GM12892 (cell line): Measurements from ENCODE around the gene HSFX4. TPM values are rescaled to one million over a fixed set of nuclear protein-coding genes. Genes with fewer than 3 reads are reported as not detected.
"Not testable (repeated sequence)": the region's sequence is repeated elsewhere in the genome, so short reads cannot be mapped to it uniquely, and the experiment has no call there.

Experiments used
- DNase-seq: peaks from one replicate; pipeline ENCODE4 v3.0.0; 2011; ENCODE audit not compliant: insufficient read length
- FAIRE-seq: peaks from 2 replicates; lab custom pipeline; 2011; peaks lifted over from hg19 to GRCh38; lab: Jason Lieb, UNC
- POLR2A ChIP-seq: IDR thresholded peaks from 2 replicates; pipeline ENCODE4 v1.6.1; 2011; ENCODE audit warnings: low read depth, low read length, control low read depth
- POLR2AphosphoS5 ChIP-seq: IDR thresholded peaks from 2 replicates; pipeline ENCODE4 v1.6.1; 2011; ENCODE audit warnings: low read depth, low read length, control low read depth
- TAF1 ChIP-seq: IDR thresholded peaks from 2 replicates; pipeline ENCODE4 v1.6.1; 2011; ENCODE audit warnings: low read depth, mild to moderate bottlenecking, control low read depth, low read length, borderline replicate concordance
- polyA plus RNA-seq: library from polyadenylated mRNA; unstranded; fragments of >200 nt; gene quantifications from one replicate; pipeline ENCODE4 v1.2.1, GENCODE V29; 2012; ENCODE audit warnings: missing spikeins, inconsistent platforms; ENCODE audit not compliant: missing spikeins

The HSFX4 gene
- not detected for polyA plus RNA-seq

DNA sequence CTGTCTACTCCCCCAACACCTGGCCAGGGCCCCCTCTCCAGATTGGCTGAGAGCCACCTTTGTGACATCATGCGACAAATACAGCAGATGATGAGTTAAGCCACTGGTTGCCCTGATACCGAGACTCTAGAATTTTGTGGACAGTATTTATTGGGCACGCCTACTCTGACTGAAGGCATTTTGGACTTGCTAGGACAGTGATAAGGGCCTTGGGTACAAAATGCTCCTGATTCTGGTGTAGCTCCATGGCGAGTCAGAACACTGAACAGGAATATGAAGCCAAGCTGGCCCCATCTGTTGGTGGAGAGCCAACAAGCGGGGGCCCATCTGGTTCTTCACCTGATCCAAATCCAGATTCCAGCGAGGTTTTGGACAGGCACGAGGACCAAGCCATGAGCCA lies at the start of gene HSFX4:
TSS of gene HSFX4 (plus strand) at position 174 of the 400 bp plus-strand sequence. CDS start at position 246, 72 bp downstream.
- not testable (repeated sequence) for DNase-seq, FAIRE-seq

- no peak for FAIRE-seq
- DNase-seq: no peak
- TF ChIP-seq POLR2A: no peak
- no peak for TF ChIP-seq POLR2AphosphoS5
- TF ChIP-seq TAF1: no peak
These were observed 48.2 kb upstream of the HSFX4 start, which contains the start of gene MAGEA8 for GRCh38 chrX:149881081-149881711. Gene MAGEA8 (plus strand): TSS chrX:149881183. CDS start chrX:149884273, 3,090 bp downstream.

DNA sequence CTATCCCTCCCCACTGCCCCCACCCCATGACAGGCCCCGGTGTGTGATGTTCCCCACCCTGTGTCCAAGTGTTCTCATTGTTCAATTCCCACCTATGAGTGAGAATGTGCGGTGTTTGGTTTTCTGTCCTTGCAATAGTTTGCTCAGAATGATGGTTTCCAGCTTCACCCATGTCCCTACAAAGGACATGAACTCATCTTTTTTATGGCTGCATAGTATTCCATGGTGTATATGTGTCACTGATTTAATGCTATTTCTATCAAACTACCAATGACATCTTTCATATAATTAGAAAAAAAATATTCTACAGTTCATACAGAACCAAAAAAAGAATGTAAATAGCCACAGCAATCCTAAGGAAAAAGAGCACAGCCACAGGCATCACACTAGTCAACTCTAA lies 38.5 kb upstream of the HSFX4 start:
- FAIRE-seq, DNase-seq: not testable (repeated sequence)

DNA sequence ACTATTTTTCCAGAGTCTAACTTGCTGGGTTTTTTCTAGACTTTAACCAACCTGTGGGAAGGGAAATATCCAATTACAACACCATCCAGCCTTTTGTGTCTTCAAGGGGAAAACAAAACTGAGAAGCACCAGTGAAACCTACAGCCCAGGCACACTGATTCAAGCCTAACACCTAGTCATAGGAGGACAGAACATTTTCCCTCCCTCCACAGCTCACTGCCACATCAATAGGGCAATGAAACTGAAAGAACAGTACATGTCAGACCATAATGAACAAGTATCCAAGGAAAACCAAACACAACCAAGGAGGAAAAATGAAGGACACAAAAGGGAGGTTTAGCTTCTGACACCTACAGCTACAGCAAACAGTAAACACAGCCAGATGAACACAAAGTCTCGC lies 30.8 kb upstream of the HSFX4 start:
- TF ChIP-seq POLR2A (no peak), TAF1 (no peak), POLR2AphosphoS5 (no peak)
- DNase-seq (no peak), FAIRE-seq (peak; percentile 48)

DNA sequence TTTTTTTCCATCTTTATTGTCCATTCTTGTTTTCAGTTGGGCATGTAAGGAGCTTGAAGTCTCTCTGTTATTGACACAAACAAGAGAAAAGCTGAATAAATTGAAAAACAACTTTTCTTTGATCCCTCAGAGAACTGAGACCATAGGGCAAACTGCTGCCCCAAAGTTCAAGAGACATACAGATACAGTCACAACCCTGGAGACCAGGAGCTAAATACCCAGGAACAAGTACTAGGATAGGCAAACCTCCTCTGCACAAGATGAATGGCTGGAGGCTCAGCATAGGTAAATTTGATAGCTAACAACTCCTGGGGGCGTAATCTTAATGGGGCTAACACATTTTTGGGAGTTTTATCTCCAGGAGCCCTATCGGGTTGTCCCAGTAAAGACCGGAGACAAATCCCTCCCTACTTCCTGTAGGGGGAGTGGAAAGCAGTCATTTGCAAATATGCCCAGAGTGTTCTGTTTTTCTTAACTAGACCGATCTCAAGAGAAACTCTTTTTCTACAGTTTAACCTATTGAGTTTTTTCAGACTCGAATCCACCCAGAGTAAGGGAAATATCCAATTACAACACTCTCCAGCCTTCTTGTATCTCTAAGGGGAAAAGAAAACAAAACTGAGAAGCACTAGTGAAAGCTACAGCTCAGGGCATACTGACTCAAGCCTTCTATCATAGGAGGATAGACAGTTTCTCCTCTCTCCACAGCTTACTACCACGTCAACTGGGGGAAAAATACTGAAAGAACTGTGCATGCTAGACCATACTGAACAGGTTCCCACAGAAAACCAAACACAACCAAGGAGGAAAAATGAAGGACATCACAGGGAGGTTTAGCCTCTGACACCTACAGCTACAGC lies 25.3 kb upstream of the HSFX4 start:
- no peak for DNase-seq
- TF ChIP-seq POLR2A (no peak), TAF1 (no peak), POLR2AphosphoS5 (no peak)
- FAIRE-seq: no peak

DNA sequence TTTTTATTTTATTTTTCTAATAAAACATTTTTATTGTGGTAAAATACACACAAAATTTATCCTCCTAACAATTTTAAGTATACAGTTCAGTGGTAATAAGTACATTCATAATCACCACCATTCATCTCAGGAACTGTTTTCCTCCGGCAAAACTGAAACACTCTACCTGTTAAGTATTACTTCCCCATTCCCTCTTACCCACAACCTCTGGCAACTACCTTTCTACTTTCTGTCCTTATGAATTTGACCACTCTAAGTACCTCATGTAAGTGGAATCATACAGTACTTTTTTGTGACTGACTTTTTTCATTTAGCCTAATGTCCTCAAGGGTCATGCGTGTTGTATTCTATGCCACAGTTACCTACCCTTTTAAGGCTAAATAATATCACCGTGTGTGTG lies 21.1 kb upstream of the HSFX4 start:
- TF ChIP-seq TAF1 (no peak), POLR2AphosphoS5 (no peak), POLR2A (no peak)
- DNase-seq (no peak), FAIRE-seq (no peak)

DNA sequence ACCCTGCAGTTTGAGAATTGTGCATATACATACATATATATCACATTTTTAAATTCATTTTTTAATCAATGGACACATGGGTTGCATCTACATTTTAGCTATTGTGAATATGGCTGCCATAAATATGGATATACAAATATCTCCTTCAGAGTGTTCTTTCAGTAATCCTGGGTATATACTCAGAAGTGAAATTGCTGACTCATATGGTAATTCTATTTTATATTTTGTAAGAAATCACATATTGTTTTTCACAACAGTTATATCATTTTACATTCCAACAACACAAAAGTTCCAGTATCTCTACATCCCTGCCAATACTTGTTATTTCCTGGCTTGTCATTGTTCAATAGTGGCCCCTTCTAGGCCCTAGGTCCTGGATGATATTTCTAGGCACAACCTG lies 20.6 kb upstream of the HSFX4 start:
- no peak for DNase-seq
- TF ChIP-seq POLR2A (no peak), POLR2AphosphoS5 (no peak), TAF1 (no peak)
- FAIRE-seq: no peak

DNA sequence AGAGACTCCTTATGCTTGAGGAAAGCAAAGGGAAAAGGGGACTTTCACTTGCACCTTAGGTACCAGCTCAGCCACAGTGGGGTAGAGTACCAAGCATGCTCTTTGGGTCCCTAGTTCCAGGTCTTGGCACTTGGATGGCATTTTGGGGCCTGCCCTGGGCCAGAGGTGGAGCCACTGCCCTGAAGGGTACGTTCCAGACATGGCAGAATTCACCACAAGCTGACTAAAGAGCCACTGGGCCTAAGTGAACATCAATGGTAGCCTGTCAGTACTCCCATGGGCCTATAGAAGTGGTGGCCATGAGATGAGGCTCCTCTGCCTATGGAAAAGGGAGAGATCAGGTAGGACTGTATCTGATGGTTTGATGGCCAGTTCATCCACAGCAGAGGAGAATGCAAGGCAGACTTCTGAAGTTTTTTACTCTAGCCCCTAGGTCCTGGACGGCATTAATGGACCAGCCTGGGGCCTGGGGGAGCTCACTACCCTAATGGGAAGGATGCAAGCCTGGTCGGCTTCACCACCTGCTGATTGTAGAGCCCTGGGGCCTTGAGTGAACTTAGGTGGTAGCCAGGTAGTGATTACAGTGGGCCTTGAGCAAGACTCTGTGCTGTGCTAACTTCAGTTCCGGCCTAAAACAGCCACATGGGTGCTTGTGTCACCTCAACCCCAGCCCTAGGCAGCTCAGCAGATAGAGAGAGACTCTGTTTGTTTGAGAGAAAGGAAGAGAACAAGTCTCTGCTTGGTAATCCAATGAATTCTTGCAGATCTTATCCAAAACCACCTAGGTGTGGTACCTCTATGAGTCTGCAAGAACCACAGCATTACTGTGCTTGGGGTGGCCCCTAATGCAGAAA lies 19.8 kb upstream of the HSFX4 start:
- DNase-seq: no peak
- TF ChIP-seq POLR2AphosphoS5 (no peak), POLR2A (no peak), TAF1 (no peak)
- FAIRE-seq: no peak

DNA sequence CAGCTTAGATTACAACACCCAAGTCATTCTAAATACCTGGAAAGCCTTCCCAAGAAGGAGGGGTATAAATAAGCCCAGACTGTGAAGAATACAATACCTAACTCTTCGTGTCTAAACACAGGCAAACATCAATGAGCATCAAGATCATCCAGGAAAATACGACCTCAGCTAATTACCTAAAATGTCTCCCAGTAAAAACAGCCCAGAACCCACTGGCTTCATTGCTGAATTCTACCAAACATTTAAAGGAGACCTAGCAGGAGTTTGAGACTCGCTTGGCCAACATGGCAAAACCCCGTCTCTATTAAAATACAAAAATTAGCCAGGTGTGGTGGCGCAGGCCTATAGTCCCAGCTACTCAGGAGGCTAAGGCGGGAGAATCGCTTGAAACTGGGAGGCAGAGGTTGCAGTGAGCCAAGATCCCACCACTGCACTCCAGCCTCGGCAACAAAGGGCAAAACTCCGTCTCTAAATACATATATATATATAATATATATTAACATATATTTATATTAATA lies 19.1 kb upstream of the HSFX4 start:
- TF ChIP-seq POLR2AphosphoS5 (no peak), POLR2A (no peak), TAF1 (no peak)

GRCh38 chrX:149916745-149917392 lies 12.5 kb upstream of the HSFX4 start:
- TF ChIP-seq TAF1: no peak
- no peak for TF ChIP-seq POLR2A
- TF ChIP-seq POLR2AphosphoS5: no peak
- DNase-seq (no peak), FAIRE-seq (no peak)

More for the DNA sequence above, 19.1 kb upstream of the HSFX4 start:
- FAIRE-seq (no peak), DNase-seq (no peak)

- FAIRE-seq, DNase-seq: not testable (repeated sequence)
These were observed 5.5 kb upstream of the HSFX4 start for GRCh38 chrX:149923836-149924235.

DNA sequence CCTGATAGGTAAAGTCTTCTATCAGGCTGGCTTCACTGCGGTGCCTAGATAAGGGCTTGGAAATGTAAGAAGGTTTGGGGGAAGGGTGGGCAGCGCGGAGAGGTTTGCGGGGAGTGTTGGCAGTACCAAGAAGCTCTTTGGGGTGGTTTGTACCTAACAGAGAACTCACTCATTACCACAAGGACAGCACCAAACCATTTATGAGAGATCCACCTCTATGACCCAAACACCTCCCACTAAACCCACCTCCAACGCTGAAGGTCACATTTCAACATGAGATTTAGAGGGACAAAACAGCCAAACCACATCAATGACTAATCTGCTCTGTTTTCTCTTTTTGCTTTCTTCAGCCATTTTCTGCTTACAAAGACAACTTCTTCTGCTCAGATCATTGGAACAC lies 4.9 kb upstream of the HSFX4 start:
- DNase-seq: not testable (repeated sequence)
- peak; percentile 53 for FAIRE-seq

DNA sequence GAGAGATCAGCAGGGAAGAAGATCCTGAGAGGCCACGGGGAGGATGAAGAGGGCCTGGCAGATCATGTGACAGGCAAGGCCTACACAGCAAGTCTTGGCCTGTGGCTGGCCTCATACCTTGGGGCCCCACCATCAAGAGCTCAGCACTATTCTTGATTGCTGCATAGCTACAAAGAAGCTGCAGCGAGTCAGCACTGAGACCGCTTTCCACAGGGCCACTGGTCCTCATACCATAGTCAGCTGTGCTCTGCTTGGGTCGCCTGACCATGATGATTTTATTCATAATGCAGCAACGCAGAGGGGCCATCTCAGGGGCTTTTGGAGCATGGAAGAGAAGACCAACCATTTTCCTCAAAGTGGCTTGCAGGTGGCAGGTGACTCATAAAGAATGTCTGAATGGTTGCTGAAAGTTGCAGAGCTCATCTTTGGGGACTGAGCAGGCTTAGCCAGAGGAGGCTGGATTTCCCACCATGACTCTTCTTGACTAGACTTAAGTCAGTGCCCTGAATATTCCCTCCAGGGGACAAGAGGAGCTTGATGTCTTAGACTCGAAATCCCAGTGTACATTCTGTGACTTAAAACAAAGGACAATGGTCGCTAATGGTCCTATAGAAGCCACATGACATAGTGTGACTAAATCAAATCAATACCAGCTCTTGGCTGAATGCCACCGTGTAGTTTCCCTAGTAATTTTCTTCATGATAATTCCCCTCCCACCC lies 2.0 kb upstream of the HSFX4 start:
- FAIRE-seq: peak; percentile 65
- not testable (repeated sequence) for DNase-seq

DNA sequence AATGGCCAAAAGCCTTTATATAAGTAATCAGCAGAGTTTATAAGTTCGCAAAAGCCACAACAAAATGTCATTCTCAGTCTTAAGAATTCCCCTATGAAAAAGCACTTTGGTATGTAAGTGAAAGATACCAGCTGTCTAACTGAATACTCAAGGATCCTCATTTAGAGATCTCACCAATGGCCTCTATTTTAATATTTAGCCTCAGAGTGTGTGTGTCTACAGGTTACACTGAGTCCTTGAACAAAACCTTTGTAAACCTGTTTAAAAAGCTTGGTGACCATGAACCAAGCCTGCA lies 1.5 kb upstream of the HSFX4 start:
- peak; percentile 87 for FAIRE-seq
- DNase-seq: not testable (repeated sequence)

- FAIRE-seq, DNase-seq: not testable (repeated sequence)
These were observed 738 bp upstream of the HSFX4 start for GRCh38 chrX:149928635-149929034.
